OCI-LY1 (cell line): Measurements from ENCODE around the gene GRPEL1.

ENCODE experiments used
- CTCF ChIP-seq: fragments of 200-600 bp; sonication (generic), shearing (Covaris generic); IDR thresholded peaks from 2 replicates; pipeline ENCODE4 v1.5.1; 2017; ENCODE audit warnings: mild to moderate bottlenecking, antibody characterized with exemption, low read length, moderate library complexity, mixed read lengths
- EZH2 ChIP-seq: fragments of 200-600 bp; sonication (generic), shearing (Covaris generic); IDR thresholded peaks from 2 replicates; pipeline ENCODE4 v1.8.0; 2017; ENCODE audit warnings: borderline replicate concordance, mixed run types, mild to moderate bottlenecking, antibody characterized with exemption, low read length, moderate library complexity, mixed read lengths

DNA sequence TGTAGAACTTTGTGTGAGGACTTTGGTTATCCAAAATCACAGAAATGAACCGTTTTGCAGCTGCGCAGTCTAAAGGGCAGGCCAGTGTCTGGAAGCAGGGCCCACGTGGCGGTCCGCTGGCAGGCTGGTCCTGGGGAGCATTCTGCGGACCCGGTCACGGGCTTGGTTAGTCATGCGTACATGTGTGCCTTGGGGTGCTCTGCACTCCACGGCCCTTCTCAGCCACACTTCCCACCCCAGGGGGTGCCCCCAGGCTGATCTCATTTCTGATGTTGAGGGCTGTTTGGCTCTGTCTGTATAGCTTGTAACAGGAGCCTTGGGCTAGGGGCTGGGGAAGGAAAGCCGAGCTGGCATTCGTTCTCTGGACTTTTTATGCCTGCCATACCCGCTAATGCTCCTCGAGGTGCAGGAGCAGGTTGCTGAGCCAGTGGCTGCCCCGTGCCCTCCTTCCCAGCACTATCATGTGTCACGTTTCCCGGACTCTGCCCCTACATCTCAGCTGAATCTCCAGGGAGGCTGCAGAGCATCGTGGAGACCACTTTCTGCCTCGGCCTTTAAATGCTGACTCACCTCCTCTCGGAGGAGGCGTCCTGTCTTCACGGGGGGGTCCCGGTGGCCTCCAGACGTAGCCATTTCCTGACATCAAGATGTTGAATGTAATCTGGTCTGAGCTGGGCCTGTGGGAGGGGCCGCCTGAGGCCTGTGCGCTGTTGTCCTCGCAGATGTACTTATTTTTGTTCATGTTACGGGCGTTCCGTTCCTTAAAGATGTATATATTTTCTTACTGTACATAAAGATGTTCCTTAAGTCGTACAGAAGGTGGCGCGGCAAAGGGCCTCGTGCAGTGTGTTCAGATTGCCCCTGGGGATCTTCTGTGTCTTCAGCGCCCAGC is 36.1 kb downstream of the GRPEL1 start:
- no peak for TF ChIP-seq CTCF
- TF ChIP-seq EZH2: no peak
